Measurements from ENCODE around the gene GRB14. TPM values are rescaled to one million over a fixed set of nuclear protein-coding genes. Genes with fewer than 3 reads are reported as not detected.
"Not testable (repeated sequence)": the region's sequence is repeated elsewhere in the genome, so short reads cannot be mapped to it uniquely, and the experiment has no call there.

GRB14 gene
- total RNA-seq, 4 donors from 2014 or later: 6.5 to 14.6 (median 9.2) TPM

- peaks cover 0 to 9% (median 3%) of the 10 kb centered on the region in 4 donors for H3K4me1 ChIP-seq
- no peaks in the 10 kb centered on the region for H3K36me3 ChIP-seq
- 63 to 93% methylated on average over 2 of the region's 2 CpGs for WGBS, 2 donors
- no peak overlapping the region for H3K27ac ChIP-seq
- H3K4me3 ChIP-seq: no peak overlapping the region
- TF ChIP-seq POLR2A (IDR thresholded peaks at IDR 0.05): no peak
- TF ChIP-seq CTCF (IDR thresholded peaks at IDR 0.05): no peak
- no peak for TF ChIP-seq EP300 (IDR thresholded peaks at IDR 0.05)
- H3K27me3 ChIP-seq: no peaks in the 10 kb centered on the region
- no peaks in the 10 kb centered on the region for H3K9me3 ChIP-seq
- no peak for DNase-seq (ENCODE audit: low spot score in 2 of 2)
These were observed 143.1 kb downstream of the GRB14 start for GRCh38 chr2:164478205-164478604.

- H3K4me3 ChIP-seq: no peak overlapping the region
- DNase-seq (ENCODE audit: low spot score in 2 of 2): no peak
- H3K4me1 ChIP-seq: peaks cover 0 to 9% (median 3%) of the 10 kb centered on the region in 4 donors
- H3K27ac ChIP-seq: no peak overlapping the region
- H3K27me3 ChIP-seq: no peaks in the 10 kb centered on the region
- TF ChIP-seq POLR2A (IDR thresholded peaks at IDR 0.05): no peak
- no peak for TF ChIP-seq CTCF (IDR thresholded peaks at IDR 0.05)
- TF ChIP-seq EP300 (IDR thresholded peaks at IDR 0.05): no peak
- H3K36me3 ChIP-seq: no peaks in the 10 kb centered on the region
- H3K9me3 ChIP-seq: no peaks in the 10 kb centered on the region
These were observed 146.4 kb downstream of the GRB14 start for GRCh38 chr2:164474873-164475272.

GRCh38 chr2:164473021-164473420 is 148.3 kb downstream of the GRB14 start:
- H3K4me3 ChIP-seq: no peak overlapping the region
- no peaks in the 10 kb centered on the region for H3K36me3 ChIP-seq
- no peaks in the 10 kb centered on the region for H3K27me3 ChIP-seq
- no peak for DNase-seq (ENCODE audit: low spot score in 2 of 2)
- H3K4me1 ChIP-seq: no peaks in the 10 kb centered on the region
- TF ChIP-seq POLR2A (IDR thresholded peaks at IDR 0.05): no peak
- TF ChIP-seq CTCF (IDR thresholded peaks at IDR 0.05): no peak
- TF ChIP-seq EP300 (IDR thresholded peaks at IDR 0.05): no peak
- H3K27ac ChIP-seq: no peak overlapping the region
- 65 to 79% methylated on average over 1 of the region's 1 CpG for WGBS, 2 donors
- H3K9me3 ChIP-seq: no peaks in the 10 kb centered on the region

DNA sequence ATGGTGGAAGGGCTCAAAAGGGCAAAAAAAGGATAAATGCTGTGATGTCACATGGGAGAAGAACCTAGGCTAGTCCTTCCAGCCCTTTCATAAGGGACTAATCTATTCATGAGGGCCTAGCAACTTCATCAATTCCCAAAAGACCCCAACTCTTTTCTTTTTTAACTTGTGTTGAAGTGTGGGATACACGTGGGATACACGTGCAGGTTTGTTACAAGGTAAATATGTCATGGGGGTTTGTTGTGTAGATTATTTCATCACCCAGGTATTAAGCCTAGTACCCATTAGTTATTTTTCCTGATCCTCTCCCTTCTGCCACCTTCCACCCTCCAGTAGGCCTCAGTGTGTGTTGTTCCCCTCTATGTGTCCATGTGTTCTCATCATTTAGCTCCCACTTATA is 156.2 kb downstream of the GRB14 start:
- not testable (repeated sequence) for H3K27me3 ChIP-seq; H3K4me3 ChIP-seq; DNase-seq (ENCODE audit: low spot score in 2 of 2); H3K27ac ChIP-seq; H3K4me1 ChIP-seq; H3K9me3 ChIP-seq; H3K36me3 ChIP-seq
- WGBS, 2 donors: 96 to 97% methylated on average over 2 of the region's 2 CpGs

- 86 to 87% methylated on average over 5 of the region's 5 CpGs for WGBS, 2 donors
- Histone ChIP-seq H3K4me1 (no peaks in the 10 kb centered on the region), H3K4me3 (no peak overlapping the region), H3K36me3 (no peaks in the 10 kb centered on the region), H3K9me3 (no peaks in the 10 kb centered on the region), H3K27me3 (no peaks in the 10 kb centered on the region), H3K27ac (no peak overlapping the region)
- DNase-seq (ENCODE audit: low spot score in 2 of 2): no peak
- no peak for TF ChIP-seq POLR2A (IDR thresholded peaks at IDR 0.05)
- TF ChIP-seq EP300 (IDR thresholded peaks at IDR 0.05): no peak
- no peak for TF ChIP-seq CTCF (IDR thresholded peaks at IDR 0.05)
These were observed 156.9 kb downstream of the GRB14 start for GRCh38 chr2:164464376-164464775.

- no peak overlapping the region for H3K4me3 ChIP-seq
- H3K9me3 ChIP-seq: no peaks in the 10 kb centered on the region
- peaks cover 0 to 5% (median 0%) of the 10 kb centered on the region in 4 donors for H3K4me1 ChIP-seq
- H3K27ac ChIP-seq: no peak overlapping the region
- 83% methylated on average over 2 of the region's 2 CpGs for WGBS, 2 donors
- DNase-seq (ENCODE audit: low spot score in 2 of 2): no peak
- no peaks in the 10 kb centered on the region for H3K27me3 ChIP-seq
- no peak for TF ChIP-seq POLR2A (IDR thresholded peaks at IDR 0.05)
- no peaks in the 10 kb centered on the region for H3K36me3 ChIP-seq
These were observed 162.5 kb downstream of the GRB14 start for GRCh38 chr2:164458792-164459191.

All from tibial nerve (tissue), 4 donors.